Hematopoietic multipotent progenitor cell treated with erythropoietin and hydrocortisone succinate and interleukin-3 and kit ligand, for 8 days (in vitro differentiated cells): ENCODE measurements around the gene HOXB4.

ENCODE experiments used
- DNase-seq: peaks from one replicate; pipeline ENCODE4 v3.0.0-alpha.2; 2015

The HOXB4 gene

DNA sequence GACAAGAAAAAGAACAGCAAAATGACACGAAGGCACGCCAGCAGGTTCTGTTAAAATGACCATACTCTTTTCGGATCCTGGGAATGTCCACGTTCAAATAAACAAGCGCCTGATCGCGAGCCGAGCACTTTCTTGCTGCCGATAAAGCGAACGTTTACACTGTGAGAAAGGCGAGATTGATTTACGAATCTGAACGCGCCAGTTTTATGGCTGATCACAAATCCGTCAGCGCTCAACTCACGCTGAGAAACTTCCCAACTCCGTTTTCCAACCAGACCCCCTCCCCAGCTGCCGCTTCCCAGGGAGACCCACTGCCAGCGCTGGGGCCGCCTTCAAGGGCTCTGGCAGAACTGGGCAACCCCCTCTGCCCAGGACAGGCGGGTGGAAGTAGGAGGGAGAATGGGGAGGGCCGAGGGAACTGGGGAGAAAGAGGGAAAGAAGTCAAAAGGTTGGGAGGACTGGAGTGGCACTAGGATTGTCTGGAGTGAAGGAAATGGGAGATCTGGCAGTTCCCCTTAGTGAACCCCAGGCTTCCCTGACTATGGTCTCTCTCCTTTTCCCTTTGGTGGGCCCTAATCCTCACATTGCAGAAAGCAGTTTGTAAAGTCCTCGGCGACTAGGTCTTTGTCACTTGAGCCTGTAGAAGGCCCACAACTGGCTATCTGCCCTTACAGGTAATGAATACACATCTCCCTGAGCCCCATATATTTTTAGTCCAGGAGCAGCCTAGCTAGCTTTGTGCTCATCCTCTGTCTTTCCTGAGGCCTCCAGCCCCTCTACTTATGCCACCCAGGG is 6.9 kb downstream of the HOXB4 start:
- DNase-seq = no peak

DNA sequence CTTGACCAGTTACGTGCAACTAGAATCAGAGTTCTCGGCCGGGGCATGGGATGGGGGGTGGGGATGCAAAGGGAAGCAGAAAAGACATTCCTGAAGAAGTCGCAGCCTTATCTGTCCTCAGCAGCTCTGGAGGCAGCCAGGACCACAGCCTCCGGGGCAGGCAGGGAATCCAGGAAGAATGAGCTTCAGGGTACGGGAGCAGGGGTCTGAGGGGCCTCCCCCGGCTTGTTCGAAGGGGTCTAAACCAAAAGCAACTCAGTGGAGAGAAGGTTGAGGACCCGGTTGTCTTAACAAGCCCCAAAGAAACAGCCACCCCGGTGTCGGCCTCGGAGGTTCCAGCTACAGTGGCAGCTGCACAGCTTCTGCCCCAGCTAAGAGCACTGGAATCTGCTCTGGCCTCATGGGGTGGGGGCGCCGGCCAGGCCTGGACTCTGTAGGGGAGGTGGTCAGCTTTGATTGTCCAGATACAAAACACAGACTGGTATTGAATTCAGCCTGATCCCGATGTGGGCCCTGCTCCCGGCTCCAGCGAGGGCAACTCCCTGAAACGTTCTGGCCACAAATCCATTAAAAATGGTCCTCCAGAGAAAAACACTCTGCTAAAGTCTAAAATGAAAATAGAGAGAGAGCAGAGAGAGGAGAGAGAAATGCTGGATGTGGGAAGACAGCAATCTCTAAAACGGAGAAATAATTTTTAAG is 7.7 kb downstream of the HOXB4 start:
- DNase-seq = no peak

DNA sequence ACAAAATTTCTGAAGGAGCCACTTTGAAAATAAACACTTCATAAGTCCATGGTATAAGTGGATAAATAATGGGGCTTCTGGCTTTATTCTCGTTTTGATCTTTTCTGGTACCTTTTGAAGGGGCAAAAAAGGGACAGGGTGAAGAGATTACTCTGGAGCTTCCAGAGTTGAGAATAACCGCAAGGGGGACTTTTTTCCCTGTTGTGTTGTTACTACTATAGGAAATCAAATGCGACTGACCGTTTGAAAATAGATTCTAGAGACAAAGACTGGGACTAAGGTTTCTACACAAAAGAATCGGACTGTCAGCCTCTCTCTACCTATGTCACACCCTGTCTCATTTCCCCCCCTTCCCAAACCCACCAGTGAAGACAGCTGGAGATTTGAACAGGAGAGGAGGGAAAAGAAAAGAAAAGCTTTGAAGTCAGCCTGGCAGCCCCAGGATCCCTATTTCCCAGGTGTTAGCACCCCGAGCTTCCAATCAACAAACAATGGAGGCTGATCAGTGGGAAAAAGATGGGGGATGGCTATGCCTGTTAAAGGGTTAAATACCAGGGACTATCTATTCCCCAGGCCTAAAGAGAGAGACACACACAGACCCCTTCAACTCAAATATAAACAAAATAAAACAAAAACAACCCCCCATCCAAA is 8.4 kb downstream of the HOXB4 start:
- no peak for DNase-seq

DNA sequence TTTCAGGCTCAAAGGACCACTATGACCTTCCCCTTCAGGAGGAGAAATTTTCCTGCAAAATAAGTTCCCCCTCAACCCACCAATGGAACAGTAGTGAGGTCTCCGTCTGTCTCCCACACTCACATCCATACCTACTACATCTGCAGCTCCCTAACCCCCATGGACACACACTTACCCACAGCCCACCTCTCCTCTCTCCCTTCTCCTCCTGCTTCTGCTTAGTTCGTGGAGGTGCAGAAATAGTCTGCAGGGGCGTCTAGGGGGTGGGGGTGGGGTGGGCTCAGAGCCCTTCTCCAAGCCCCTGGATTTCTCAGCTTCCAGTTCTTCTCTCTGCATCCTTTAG is 8.9 kb downstream of the HOXB4 start:
- no peak for DNase-seq

DNA sequence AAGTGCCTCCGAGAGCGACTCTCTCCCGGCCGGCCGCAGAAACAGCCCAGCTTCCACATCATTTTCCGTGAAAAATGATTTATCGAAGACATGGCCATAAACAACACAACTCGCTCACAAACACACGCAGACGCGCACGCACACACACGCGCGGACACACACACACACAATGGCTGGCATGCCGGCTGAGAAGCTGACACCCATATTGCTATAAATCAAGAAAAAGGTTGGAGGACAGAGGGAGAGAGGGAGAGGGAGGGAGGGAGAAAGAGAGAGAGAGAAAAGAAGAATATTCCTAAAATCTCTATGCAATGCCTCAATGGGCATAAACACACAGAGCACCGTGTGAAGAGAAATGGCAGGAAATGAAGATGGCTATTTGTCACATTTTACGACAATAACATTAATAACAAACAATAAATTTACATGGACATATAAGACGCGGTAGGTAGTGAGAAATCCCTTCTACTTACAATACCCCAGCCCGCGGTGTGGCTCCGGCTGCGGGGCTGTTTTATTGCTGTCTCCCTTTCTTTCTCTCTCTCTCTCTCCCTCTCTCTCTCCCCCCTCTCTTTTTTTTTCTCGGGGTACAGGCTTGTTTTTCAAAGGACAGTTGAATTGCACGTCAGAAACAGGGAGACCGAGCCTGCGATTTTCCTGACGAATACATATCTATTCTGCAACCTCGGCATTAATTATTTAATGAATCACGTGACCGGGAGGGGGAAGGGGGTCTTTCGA is 9.5 kb downstream of the HOXB4 start:
- DNase-seq = no peak

DNA sequence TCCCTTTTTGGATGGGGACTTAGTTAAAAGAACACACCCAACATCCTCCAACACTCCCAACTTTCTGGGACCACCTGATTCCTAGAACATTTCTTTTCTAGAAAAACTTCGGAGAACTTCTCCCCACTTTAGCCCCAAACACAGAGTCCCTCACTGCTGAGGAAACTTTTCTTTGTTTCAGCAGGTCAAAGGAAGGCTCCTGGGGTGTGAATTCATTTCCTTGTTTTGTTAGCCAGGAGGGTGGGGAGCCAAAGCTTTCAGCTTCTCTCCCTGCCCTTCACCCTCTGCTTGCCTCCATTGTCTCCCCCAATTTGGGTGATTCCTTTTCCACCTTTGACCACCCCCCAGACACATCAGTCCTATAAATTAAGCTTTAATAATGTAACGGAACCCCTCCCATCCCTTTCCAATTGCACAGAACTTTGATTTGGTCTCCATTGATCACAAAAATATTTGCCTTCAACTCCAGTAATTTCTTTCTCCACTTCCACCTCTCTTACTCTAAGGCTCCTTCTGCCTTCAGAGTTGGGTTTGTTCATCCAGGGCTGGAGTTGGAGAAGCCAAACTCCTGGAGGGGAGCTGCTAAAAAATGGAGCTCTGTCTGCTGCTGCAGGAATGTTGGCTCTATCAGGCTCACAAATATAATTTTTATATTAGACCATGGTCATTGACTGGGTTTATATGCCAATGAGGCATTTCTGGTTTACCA is 10.3 kb downstream of the HOXB4 start:
- DNase-seq = no peak

DNA sequence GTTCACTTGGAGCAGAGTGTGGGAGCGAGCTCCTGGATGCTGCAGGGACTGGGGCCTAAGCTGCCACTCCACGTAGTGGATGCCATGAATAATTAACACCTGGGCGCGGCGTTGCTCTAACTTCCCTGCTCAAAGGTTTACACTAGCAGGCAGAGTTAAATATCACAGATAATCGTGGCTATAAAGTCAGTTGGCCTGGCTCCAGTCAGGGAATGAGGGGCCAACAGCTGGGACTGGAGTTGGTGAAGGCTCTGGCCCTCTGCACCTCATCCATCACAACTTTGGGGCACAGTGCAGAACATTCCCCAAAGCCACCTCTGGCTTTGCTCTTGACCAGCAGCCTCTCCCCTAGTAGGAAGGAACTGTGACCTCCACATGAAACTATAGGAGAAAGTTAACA is 10.9 kb downstream of the HOXB4 start:
- DNase-seq = no peak

DNA sequence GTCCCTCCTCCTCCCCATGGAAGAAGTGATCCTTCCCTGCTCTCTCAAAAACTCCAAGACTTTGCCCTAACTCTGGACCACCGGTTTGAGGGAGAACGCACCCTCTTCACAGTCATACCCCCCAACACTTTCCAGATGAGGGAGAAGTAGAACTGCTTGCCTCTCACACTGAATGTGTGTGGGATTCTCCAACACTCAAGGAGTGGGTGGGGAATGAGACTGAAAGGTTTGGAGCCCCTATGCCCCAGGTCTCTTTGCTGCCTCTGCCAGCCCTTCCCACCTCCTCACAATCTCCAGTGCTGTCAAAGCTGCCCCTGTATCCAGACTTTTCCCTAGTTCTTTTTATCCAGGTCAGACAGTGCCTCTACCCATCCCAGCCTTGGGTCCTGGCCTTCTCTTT is 11.4 kb downstream of the HOXB4 start:
- DNase-seq = no peak

DNA sequence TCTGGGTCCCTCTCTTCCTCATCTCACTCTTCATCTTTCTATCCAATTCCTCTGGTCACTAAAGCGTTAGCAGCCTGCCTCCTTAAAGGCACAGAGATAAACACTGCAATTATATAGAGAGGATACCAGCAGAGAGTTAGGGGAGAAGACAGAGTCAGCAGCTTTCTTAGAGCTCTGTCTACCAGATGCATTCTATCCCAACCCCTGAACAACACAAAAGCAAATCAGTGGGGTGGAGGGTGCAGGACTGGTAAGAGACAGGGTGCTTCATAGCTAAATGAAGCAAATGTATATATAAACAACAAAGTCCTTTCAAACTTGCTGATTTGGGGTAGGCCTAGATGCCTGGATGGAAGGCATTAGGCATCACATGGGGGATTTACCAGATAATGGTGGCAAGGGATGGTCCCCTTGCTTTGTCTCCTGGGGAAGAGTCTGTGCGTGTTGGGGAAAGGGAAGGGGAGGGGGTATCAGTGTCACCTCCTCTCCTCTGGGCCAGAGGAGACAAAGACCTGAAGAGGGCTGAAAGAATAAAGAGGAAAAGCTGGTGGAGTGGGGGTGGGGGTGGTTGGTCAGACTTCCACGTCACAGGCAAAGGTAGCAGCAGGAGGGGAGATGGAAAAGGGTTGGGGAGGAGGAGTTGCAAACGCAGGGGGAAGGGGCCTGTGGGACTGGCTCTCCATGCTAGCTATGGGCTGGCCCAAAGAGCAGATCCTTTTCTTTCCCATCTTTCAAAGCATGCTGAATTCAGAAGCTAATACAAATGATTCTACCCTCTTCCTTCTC is 12.0 kb downstream of the HOXB4 start:
- DNase-seq = no peak

DNA sequence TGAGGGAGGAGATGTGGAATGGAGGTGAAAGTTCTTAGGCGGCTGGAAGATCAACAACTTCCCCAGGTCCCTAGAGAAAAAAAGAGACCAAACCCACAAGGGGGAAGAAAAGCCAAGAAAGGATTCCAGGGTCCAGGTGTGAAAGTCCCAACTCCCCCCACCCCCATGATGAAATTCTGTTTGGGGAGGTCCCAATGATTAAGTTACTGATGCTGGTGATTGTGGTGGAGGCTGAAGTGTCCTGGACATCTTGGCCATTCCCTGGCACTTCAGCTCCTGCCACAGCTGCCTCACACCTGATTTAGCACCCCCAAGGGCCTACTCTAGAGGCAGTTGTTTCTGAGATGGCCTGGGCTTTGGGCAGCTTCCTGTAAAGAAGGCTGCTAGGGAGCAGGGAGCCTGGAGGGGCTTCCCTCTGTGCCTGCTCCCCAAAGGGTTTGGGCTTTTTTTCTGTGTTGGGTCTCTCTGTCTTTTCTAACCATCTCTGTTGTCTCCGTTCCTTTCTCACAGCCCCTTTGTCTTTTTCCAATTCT is 13.1 kb downstream of the HOXB4 start:
- no peak for DNase-seq

DNA sequence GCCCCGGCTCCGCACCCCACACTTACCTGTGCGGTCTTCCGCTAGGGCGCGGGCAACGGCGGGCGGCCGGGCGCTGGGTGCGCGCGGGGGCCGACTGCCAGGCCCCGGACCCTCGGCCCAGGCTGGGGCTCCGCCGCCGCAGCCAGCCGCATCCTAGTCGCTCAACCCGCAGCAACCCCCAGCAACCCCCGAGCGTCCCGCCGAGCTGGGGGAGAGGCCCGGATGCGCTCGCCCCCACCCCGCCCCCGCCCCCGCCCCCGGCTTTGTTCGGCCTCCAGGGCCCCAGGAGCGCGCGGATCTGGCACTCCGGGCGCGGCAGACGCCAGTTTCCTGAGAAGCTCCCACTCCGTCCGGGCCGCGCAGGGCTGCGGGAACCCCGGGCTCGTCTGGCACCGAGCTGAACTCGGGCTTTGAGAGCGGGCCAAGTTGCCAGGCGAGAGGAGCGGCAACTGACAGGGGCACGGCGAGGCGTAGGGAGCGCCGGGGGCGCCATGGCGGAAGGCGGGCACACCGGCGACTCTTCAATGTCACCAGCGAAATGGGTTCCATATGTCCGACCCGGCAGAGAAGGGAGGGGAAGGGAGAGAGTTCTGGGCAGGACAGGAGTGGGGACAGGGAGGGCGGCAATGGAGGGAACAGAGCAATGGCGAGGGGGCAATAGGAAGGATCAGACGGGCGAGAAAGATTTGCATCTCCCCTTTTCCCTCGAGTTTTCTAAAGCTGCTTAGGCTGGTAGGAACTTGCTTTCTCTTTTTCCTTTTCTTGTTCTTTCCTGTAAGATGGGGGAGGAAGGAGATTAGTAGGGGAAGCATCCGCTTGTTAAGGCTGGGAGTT is 13.7 kb downstream of the HOXB4 start:
- DNase-seq = no peak

DNA sequence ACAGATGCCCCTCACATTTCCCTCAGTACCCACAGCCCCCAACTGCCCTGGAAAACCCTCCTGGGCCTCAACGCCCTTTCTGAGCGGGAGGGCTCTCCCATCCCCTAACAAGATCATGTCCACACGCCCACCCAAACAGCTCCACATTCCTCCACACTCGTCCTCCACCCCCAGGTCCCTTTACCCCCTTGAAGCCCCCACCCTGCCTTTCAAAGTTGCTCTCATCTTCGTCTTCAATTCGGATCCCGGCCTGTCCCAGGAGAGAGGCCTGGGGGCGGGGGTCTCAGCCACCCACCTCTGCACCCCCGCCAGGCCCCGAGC is 14.3 kb downstream of the HOXB4 start:
- DNase-seq = no peak

DNA sequence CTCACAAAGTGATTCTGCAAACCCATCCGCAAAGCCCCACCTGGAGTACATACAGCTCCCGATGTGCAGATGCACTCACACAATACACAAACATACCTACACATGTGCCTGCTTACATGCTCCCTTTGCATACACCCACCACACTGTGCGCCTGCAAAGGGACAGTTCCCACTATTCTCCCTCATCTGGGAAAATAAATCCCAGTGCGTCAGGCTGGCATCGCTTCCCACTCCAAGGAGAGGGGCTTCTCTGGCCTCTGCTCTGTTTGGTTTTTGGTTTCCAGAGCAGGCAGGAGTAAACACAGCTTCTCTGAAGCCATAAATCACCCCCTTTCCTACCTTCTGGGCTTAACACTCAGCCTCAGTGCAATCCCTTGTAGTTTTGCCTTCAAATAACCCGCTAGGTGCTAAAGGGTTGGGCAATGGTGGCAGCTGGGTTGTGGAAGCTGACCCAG is 14.7 kb downstream of the HOXB4 start:
- no peak for DNase-seq

DNA sequence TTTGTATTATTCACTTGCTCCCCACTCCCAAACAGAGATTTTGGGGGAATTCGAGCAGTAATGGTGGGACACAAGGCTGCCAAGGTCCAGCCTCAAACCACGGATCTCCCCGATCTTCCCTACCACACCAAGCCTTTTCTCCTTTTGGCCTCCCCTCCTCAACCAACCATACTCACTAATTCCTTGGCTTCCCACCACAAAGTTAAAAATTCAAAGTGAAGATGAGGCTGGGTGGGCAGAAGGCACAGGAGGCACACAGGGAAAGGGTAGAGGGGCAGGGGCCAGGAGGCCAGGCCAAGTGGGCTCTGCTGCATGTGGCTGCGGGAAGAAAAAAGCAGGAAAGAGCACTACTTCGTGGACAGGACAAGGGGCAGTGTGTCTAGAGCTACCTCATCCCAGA is 15.2 kb downstream of the HOXB4 start:
- no peak for DNase-seq

DNA sequence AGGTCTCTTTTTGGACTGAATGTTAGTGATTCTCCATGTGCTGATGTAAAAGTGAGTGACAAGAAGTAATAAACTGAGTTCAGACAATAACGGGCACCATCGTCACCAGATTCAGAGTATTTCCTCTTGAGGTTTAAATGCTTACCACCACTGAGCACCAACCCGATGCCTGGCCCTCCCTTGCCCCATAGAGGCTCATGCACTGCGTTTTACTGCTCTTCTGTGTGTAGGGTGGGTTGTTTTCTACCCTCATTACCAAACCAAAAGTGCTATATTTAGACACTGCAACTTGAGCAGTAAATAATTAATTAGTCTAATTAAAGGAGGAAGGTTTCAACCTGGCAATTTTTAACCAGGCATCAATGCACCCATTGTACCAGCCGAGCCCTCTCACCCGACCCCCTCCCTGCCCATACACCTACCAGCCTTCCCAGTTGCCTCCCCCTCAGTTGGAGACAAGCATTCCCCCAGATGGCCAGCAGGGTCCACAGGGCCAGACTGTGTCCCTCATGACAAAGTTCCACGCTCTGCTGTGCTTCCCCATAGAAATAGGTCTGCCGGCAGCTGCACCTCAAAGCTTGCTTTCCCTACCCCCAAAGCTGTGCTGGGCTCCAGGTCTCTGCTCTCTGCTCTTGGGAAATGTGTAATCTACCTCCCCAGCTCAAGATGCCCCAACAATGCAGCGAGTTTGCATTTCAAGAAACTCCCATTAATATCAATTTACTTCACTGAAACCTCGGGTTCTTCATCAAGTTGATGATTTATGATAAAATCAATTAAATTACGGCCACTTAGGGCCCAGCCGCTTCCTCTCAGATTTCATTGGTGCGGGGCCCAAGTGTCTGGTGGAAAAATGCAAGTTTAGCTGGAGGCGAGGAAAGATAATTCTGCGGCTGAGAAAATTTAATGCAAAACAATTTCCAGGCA is 16.0 kb downstream of the HOXB4 start:
- DNase-seq = no peak

DNA sequence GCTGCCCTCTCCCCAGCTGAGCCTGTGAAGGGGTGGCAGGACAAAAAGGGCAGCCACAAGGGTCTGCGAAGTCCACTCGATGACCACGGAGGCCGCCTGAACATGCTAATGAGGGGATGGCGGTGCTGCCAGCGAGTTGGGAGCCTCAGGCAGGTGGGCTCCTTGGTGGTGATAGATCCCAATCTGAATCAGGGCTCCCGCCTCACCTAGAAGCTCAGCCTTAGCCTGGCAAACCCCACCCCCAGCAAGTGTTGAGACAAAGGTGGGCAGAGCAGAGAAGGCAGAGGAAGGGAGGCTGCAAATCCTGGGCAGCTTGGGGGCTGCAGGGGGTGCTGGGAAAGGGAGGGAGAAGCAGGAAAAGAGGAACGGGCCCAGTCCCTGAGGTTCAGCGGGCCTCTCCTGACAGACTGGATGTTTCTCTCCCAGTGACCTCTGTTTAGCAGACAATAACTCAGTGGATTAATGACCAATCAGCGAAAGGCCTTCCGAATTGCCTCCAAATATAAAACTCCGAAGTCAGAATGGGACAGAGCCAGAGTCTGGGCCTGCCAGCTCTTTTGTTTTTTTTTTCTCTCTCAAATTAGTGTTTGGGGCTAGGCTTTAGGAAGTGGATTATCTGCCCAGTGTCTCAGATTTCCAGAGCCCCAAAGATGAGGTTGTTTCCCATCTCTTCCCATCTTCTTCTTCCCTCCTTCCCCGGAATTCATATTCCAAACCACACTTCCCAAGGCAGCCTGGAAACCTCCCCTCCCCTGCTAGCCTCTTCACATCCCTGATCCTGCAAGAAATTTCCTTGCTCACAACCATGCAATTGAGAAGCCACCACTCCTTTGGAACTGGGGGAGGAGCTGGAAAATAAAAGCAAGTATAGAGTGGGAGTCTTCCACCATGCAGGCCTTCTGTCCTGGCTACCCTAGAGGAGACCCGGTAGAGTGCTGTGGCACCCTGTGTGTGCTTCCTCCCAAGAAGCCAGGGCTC is 18.0 kb downstream of the HOXB4 start:
- no peak for DNase-seq

DNA sequence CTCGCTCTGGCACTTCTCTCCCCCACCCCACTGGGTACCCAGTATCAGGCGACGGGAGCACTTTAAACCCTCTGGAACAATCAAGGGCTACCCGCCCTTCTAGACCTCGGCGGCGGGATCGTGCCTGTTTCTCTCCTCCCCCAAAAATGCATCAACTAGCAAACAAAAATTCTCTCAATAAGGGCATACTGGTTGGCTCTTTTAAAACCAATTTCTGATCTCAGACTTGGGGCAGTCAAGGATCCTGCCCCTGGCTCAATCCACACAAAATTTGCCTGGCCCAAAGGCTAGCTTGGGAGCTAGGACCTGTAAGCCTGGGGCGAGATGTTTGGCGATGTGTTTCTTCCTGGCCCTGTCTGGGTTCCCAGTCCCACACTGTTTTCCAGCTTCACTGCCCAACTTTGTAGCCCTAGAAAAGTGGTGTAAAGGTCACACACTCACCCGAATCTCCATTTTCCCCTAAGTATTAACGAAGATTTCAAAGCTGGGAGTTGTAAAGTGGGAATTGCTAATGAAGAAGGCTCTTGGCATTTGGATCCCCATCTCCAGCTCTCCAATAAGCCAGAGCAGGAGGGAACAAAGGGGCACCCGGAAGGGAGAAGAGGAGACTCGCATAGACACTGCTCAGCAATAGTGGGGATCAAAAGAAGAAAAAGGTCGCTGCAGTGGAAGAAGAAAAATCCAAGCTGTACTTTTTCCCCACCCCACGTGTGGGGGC is 18.9 kb downstream of the HOXB4 start:
- DNase-seq = no peak

DNA sequence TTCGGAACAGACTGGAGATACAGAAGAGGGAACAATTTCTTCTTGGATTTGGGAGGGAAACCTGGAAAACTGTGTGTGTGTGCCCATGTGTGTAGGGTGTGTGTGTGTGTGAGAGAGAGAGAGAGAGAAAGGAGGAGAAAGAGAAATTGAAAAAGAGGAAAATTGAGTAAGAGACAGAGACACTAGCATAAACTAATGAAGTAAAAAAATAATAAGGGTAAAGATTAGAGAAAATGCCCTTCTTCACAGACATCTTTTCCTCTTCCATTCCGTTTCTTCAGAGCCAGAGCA is 19.4 kb downstream of the HOXB4 start:
- DNase-seq = no peak
